OCI-LY1 (cell line): ENCODE measurements around the gene CRY2.

ENCODE experiments used
- EZH2 ChIP-seq: fragments of 200-600 bp; sonication (generic), shearing (Covaris generic); IDR thresholded peaks from 2 replicates; pipeline ENCODE4 v1.8.0; 2017; ENCODE audit warnings: borderline replicate concordance, mixed run types, mild to moderate bottlenecking, antibody characterized with exemption, low read length, moderate library complexity, mixed read lengths
- TF ChIP-seq, protein P1 (sequence below): fragments of 200-600 bp; sonication (generic), shearing (Covaris generic); IDR thresholded peaks from 2 replicates; pipeline ENCODE4 v1.5.1; 2017; ENCODE audit warnings: mild to moderate bottlenecking, antibody characterized with exemption, low read length, moderate library complexity, mixed read lengths

DNA sequence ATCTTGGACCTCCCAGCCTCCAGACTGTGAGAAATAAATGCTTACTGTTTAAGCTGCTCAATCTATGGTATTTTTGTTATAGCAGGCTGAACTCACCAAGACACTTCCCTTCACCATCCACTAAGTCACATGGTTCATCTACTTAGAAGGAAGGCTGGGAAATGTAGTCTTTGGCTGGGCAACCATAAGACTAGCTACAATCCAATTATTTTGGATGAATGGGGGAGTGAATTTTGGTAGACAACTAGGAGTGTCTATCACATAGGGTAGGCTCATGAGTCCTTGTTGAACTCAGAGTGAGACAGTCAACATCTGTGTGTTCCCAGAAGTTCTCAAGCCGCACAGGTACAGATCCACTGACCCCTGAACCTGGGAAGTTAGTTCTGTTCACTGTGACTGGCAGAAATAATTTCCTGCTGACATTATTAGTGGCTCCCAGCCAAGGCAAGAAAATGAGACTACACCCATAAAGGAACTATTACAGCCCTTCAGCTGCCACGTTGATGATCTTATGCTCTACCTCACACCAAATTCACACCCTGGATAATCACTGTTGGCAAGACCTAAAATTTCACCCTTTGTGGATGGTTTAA lies 45.5 kb upstream of the CRY2 start:
- TF ChIP-seq, protein P1, sequence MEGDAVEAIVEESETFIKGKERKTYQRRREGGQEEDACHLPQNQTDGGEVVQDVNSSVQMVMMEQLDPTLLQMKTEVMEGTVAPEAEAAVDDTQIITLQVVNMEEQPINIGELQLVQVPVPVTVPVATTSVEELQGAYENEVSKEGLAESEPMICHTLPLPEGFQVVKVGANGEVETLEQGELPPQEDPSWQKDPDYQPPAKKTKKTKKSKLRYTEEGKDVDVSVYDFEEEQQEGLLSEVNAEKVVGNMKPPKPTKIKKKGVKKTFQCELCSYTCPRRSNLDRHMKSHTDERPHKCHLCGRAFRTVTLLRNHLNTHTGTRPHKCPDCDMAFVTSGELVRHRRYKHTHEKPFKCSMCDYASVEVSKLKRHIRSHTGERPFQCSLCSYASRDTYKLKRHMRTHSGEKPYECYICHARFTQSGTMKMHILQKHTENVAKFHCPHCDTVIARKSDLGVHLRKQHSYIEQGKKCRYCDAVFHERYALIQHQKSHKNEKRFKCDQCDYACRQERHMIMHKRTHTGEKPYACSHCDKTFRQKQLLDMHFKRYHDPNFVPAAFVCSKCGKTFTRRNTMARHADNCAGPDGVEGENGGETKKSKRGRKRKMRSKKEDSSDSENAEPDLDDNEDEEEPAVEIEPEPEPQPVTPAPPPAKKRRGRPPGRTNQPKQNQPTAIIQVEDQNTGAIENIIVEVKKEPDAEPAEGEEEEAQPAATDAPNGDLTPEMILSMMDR: no peak
- TF ChIP-seq EZH2: no peak
